HCT116 (cell line): ENCODE data around the gene HYLS1.
"Not testable (repeated sequence)": the region's sequence is repeated elsewhere in the genome, so short reads cannot be mapped to it uniquely, and the experiment has no call there.

Source experiments
- POLR2A ChIP-seq: IDR thresholded peaks from 2 replicates; pipeline ENCODE4 v1.7.0; 2011; ENCODE audit warnings: borderline replicate concordance; ENCODE audit not compliant: insufficient read depth, insufficient read length; ENCODE audit errors: extremely low read depth
- SIN3A ChIP-seq: IDR thresholded peaks from 2 replicates; pipeline ENCODE4 v1.6.1; 2012; ENCODE audit warnings: low read depth
- TF ChIP-seq, protein P1 (sequence below): IDR thresholded peaks from 2 replicates; pipeline ENCODE4 v1.6.1; 2012
- TF ChIP-seq, protein P2 (sequence below), 3 experiments: fragments of 200-600 bp in 1 of 3; sonication (generic) in 1 of 3; IDR thresholded peaks in 2 of 3; conservative IDR thresholded peaks in 1 of 3; 2 replicates each; pipeline ENCODE4 v1.5.1; 2012 to 2017; ENCODE audit warnings: low read depth in 2 of 3, low read length in 2 of 3, antibody characterized with exemption in 1 of 3, borderline replicate concordance in 1 of 3, control low read depth in 1 of 3, mild to moderate bottlenecking in 1 of 3, mixed read lengths in 1 of 3, mixed run types in 1 of 3, moderate library complexity in 1 of 3; ENCODE audit not compliant: insufficient read depth in 1 of 3
- TF ChIP-seq, protein P3 (sequence below): IDR thresholded peaks from 2 replicates; pipeline ENCODE4 v1.6.1; 2012

DNA sequence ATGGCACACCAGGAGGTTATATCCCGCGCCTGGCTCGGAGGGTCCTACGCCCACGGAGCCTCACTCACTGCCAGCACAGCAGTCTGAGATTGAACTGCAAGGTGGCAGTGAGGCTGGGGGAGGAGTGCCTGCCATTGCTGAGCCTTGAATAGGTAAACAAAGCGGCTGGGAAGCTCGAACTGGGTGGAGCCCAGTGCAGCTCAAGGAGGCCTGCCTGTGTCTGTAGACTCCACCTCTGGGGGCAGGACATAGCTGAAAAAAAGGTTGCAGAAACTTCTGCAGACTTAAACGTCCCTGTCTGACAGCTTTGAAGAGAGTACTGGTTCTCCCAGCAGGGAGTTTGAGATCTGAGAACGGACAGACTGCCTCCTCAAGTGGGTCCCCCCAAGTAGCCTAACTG, 29.8 kb upstream of the HYLS1 start:
- TF ChIP-seq, protein P1, sequence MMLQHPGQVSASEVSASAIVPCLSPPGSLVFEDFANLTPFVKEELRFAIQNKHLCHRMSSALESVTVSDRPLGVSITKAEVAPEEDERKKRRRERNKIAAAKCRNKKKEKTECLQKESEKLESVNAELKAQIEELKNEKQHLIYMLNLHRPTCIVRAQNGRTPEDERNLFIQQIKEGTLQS: not testable (repeated sequence)
- TF ChIP-seq, protein P2, sequence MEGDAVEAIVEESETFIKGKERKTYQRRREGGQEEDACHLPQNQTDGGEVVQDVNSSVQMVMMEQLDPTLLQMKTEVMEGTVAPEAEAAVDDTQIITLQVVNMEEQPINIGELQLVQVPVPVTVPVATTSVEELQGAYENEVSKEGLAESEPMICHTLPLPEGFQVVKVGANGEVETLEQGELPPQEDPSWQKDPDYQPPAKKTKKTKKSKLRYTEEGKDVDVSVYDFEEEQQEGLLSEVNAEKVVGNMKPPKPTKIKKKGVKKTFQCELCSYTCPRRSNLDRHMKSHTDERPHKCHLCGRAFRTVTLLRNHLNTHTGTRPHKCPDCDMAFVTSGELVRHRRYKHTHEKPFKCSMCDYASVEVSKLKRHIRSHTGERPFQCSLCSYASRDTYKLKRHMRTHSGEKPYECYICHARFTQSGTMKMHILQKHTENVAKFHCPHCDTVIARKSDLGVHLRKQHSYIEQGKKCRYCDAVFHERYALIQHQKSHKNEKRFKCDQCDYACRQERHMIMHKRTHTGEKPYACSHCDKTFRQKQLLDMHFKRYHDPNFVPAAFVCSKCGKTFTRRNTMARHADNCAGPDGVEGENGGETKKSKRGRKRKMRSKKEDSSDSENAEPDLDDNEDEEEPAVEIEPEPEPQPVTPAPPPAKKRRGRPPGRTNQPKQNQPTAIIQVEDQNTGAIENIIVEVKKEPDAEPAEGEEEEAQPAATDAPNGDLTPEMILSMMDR (IDR thresholded peaks at IDR 0.05 in 2 of 3, conservative IDR thresholded peaks at IDR 0.05 in 1 of 3; ENCODE audit: borderline replicate concordance in 1 of 3, insufficient read depth in 1 of 3, low read depth in 2 of 3, low read length in 2 of 3): not testable (repeated sequence)
- TF ChIP-seq SIN3A, POLR2A: not testable (repeated sequence)
- TF ChIP-seq, protein P3, sequence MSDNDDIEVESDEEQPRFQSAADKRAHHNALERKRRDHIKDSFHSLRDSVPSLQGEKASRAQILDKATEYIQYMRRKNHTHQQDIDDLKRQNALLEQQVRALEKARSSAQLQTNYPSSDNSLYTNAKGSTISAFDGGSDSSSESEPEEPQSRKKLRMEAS: not testable (repeated sequence)
